IgD-negative memory B cell (primary cell): Measurements from ENCODE around the gene HCN4. TPM values are rescaled to one million over a fixed set of nuclear protein-coding genes. Genes with fewer than 3 reads are reported as not detected.
"Not testable (repeated sequence)": the region's sequence is repeated elsewhere in the genome, so short reads cannot be mapped to it uniquely, and the experiment has no call there.

Experiments used
- H3K27ac Mint-ChIP-seq, 3 donors: one replicate each; pipeline ENCODE4 v1.8.0; 2020 to 2022; ENCODE audit warnings: mild to moderate bottlenecking in 3 of 3, mixed read lengths in 3 of 3, moderate library complexity in 1 of 3
- H3K27me3 Mint-ChIP-seq: one replicate; pipeline ENCODE4 v1.8.0; 2021; ENCODE audit warnings: mixed read lengths
- H3K36me3 Mint-ChIP-seq: one replicate; pipeline ENCODE4 v1.8.0; 2020; ENCODE audit warnings: mild to moderate bottlenecking, mixed read lengths
- H3K4me1 Mint-ChIP-seq, 3 donors: one replicate each; pipeline ENCODE4 v1.8.0; 2020 to 2022; ENCODE audit warnings: mixed read lengths in 3 of 3, mild to moderate bottlenecking in 1 of 3
- H3K4me3 Mint-ChIP-seq, 4 donors: one replicate each; pipeline ENCODE4 v1.8.0; 2020 to 2022; ENCODE audit warnings: mild to moderate bottlenecking in 4 of 4, mixed read lengths in 4 of 4, moderate library complexity in 3 of 4
- H3K9me3 Mint-ChIP-seq, 3 donors: one replicate each; pipeline ENCODE4 v1.8.0; 2020 to 2021; ENCODE audit warnings: mixed read lengths in 3 of 3, mild to moderate bottlenecking in 1 of 3
- polyA plus RNA-seq: library from polyadenylated mRNA; unstranded; fragments of 300-500 nt; fragmentation: Illumina TruSeq; gene quantifications from one replicate; pipeline ENCODE4 v1.2.3, GENCODE V29; 2021

The HCN4 gene
- polyA plus RNA-seq, 1 donor from 2014 or later: not detected

- Mint-ChIP-seq H3K36me3 (peaks cover 1% of the 10 kb centered on the region), H3K27me3 (peaks cover 7% of the 10 kb centered on the region), H3K4me1 (peaks cover 6 to 12% (median 9%) of the 10 kb centered on the region in 3 donors), H3K27ac (peak overlapping the region in 1 of 3 donors; percentile 78), H3K4me3 (peak overlapping the region in 1 of 4 donors; percentile 52), H3K9me3 (peaks cover 0 to 4% (median 0%) of the 10 kb centered on the region in 3 donors)
Observed at GRCh38 chr15:73319460-73320245, 49.1 kb downstream of the HCN4 start.

- peak overlapping the region in 2 of 3 donors; percentile 53 to 78 for H3K27ac Mint-ChIP-seq
- peaks cover 0 to 1% (median 0%) of the 10 kb centered on the region in 3 donors for H3K9me3 Mint-ChIP-seq
- peaks cover 1% of the 10 kb centered on the region for H3K36me3 Mint-ChIP-seq
- H3K4me1 Mint-ChIP-seq: peaks cover 6 to 12% (median 7%) of the 10 kb centered on the region in 3 donors
- peaks cover 6% of the 10 kb centered on the region for H3K27me3 Mint-ChIP-seq
- peak overlapping the region in 2 of 4 donors; percentile 34 to 52 for H3K4me3 Mint-ChIP-seq
Observed at GRCh38 chr15:73318463-73319351, 50.1 kb downstream of the HCN4 start.

DNA sequence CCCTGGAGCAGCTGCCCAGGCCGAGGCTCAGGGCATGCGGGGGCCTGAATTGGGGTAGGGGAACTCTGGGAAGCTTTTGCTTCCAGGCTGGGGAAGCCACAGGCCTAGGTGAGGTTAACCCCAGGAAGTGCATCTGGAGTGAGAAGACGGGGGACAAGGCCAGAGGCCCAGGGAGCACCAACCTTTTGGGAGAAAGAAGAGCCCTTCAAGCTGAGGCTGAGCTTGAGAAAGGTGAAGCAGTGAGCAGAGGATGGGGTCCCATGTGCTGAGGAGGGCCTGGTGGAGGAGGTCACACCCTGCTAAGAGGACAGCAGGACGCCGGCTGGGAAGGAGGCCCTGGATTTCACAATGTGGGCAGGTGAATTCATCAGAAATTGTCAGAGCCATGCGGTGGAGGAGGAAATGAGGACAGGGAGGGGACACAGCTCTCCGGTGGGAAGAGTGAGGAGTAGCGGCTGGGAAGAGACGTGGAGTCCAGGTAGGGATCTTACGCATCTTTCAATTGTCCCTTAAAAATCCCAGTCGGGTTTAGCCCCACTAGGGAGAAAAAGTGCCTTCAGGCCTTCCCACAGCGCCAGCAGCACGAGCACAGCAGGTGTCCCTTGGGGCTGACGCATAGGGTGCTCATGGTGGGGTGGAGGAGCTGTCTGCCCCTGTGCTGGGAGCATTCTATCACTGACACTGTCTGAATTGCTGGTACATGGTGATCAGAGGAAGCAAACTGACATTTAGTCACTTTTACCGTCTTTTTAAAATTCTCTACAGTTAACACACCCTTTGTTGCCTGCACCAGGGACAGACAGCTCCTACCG, 50.9 kb downstream of the HCN4 start:
- H3K4me3 Mint-ChIP-seq: peak overlapping the region in 2 of 4 donors; percentile 63 to 76
- peaks cover 1% of the 10 kb centered on the region for H3K36me3 Mint-ChIP-seq
- H3K9me3 Mint-ChIP-seq: peaks cover 0 to 1% (median 0%) of the 10 kb centered on the region in 3 donors
- peaks cover 6 to 12% (median 7%) of the 10 kb centered on the region in 3 donors for H3K4me1 Mint-ChIP-seq
- H3K27ac Mint-ChIP-seq: peak overlapping the region in 1 of 3 donors; percentile 53
- peaks cover 7% of the 10 kb centered on the region for H3K27me3 Mint-ChIP-seq

GRCh38 chr15:73313861-73314260, 54.9 kb downstream of the HCN4 start:
- Mint-ChIP-seq H3K27ac (no peak overlapping the region), H3K4me1 (peaks cover 4 to 9% (median 6%) of the 10 kb centered on the region in 3 donors), H3K27me3 (peaks cover 6% of the 10 kb centered on the region), H3K4me3 (no peak overlapping the region), H3K9me3 (no peaks in the 10 kb centered on the region), H3K36me3 (no peaks in the 10 kb centered on the region)

DNA sequence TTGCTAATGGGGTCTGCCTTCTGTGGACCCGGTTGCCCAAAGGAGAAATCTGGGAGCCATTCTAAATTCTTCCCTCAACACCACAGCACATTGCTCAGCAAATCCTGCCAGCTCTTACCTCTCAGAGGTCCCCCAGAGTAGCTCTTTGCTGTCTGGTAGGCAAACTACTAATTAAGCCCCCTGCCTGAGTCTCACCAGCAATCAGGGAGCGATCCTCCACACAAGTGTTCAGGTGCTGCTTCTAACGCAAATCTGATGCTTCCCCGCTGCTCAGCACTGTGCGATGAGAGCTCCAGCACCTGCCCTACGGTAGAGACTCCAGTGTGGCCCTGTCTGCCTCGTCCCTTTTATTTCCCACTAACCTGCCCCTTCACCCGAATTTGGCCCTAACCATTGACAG, 60.5 kb downstream of the HCN4 start:
- Mint-ChIP-seq H3K4me1 (peaks cover 0 to 3% (median 0%) of the 10 kb centered on the region in 3 donors), H3K27ac (no peak overlapping the region), H3K4me3 (no peak overlapping the region), H3K27me3 (peaks cover 2% of the 10 kb centered on the region), H3K9me3 (no peaks in the 10 kb centered on the region), H3K36me3 (no peaks in the 10 kb centered on the region)

DNA sequence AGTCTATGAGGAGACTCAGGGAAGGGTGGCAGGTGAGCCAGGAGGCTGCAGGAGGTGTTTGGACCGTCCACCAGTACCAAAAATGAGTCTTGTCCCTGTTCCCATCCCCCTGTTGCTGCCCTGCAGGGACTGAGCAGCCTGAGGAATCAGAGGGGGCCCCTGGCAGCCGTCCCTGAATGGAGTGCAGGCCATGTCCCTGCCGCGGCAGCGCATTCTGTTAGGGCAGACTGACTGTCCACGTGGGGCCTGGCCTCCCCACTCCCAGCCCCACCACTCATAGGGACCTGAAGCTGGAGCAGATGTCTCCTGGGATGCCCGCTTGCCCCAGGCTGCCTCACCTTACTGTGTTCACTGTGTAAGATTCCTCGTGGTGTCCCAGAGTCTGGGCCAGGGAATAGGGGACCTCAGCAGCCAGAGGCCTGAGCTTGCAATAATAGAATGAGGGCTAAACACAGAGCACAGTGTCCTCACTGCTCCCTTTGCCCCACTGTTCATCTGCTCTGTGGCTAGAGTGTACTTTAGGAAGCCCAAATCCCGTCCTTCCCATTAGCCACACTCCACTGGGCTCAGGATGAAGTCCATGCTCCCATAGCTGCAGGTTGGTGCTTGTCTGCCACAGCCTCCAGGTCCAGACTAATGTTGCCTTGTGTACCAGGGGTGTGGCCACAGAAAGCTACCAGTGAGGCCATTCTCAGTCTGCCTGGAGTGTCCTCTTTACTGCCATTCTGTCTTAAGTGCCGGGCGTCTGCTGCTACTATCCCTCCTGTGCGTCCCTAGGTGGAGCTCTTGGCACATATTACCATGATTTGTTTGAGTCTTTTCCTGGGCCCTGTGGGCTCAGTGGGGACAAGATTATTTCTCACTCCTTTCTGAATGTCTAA, 63.2 kb downstream of the HCN4 start:
- H3K27me3 Mint-ChIP-seq: no peaks in the 10 kb centered on the region
- no peaks in the 10 kb centered on the region for H3K9me3 Mint-ChIP-seq
- H3K4me3 Mint-ChIP-seq: no peak overlapping the region
- peaks cover 9% of the 10 kb centered on the region for H3K36me3 Mint-ChIP-seq
- H3K4me1 Mint-ChIP-seq: peaks cover 0 to 7% (median 0%) of the 10 kb centered on the region in 3 donors
- no peak overlapping the region for H3K27ac Mint-ChIP-seq

- H3K27me3 Mint-ChIP-seq: no peaks in the 10 kb centered on the region
- H3K36me3 Mint-ChIP-seq: peaks cover 9% of the 10 kb centered on the region
- no peak overlapping the region for H3K27ac Mint-ChIP-seq
- H3K4me3 Mint-ChIP-seq: no peak overlapping the region
- no peaks in the 10 kb centered on the region for H3K9me3 Mint-ChIP-seq
- H3K4me1 Mint-ChIP-seq: peaks cover 0 to 7% (median 0%) of the 10 kb centered on the region in 3 donors
Observed at GRCh38 chr15:73303636-73304035, 65.1 kb downstream of the HCN4 start.

DNA sequence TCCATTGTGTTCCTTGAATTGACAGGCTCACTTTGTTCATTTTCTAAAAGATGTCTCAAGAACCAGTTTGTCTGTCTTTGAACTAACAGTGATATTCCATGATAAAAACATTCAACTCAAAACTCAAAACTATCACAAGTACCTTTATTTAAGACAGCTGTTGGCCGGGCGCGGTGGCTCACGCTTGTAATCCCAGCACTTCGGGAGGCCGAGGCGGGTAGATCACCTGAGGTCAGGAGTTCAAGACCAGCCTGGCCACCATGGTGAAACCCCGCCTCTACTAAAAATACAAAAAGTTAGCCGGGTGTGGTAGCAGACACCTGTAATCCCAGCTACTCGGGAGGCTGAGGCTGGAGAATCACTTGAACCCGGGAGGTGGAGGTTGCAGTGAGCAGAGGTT, 68.5 kb downstream of the HCN4 start:
- H3K4me1 Mint-ChIP-seq, H3K27ac Mint-ChIP-seq, H3K27me3 Mint-ChIP-seq, H3K9me3 Mint-ChIP-seq, H3K4me3 Mint-ChIP-seq: not testable (repeated sequence)
- H3K36me3 Mint-ChIP-seq: peaks cover 13% of the 10 kb centered on the region

- H3K27ac Mint-ChIP-seq: no peak overlapping the region
Observed at GRCh38 chr15:73298522-73299245, 70.1 kb downstream of the HCN4 start.

GRCh38 chr15:73296609-73297353, 72.0 kb downstream of the HCN4 start:
- H3K36me3 Mint-ChIP-seq: peaks cover 10% of the 10 kb centered on the region
- no peak overlapping the region for H3K27ac Mint-ChIP-seq
- no peak overlapping the region for H3K4me3 Mint-ChIP-seq
- H3K9me3 Mint-ChIP-seq: no peaks in the 10 kb centered on the region
- no peaks in the 10 kb centered on the region for H3K4me1 Mint-ChIP-seq
- no peaks in the 10 kb centered on the region for H3K27me3 Mint-ChIP-seq

More at GRCh38 chr15:73298522-73299245, 70.1 kb downstream of the HCN4 start:
- Mint-ChIP-seq H3K36me3 (peaks cover 14% of the 10 kb centered on the region), H3K4me3 (no peak overlapping the region), H3K9me3 (no peaks in the 10 kb centered on the region), H3K27me3 (no peaks in the 10 kb centered on the region), H3K4me1 (peaks cover 0 to 7% (median 0%) of the 10 kb centered on the region in 3 donors)

- Mint-ChIP-seq H3K4me1 (no peaks in the 10 kb centered on the region), H3K27ac (no peak overlapping the region), H3K4me3 (no peak overlapping the region), H3K36me3 (peaks cover 5% of the 10 kb centered on the region), H3K9me3 (no peaks in the 10 kb centered on the region), H3K27me3 (no peaks in the 10 kb centered on the region)
Observed at GRCh38 chr15:73295630-73296286, 73.0 kb downstream of the HCN4 start.

- Mint-ChIP-seq H3K4me3 (no peak overlapping the region), H3K9me3 (no peaks in the 10 kb centered on the region), H3K4me1 (no peaks in the 10 kb centered on the region), H3K27me3 (no peaks in the 10 kb centered on the region), H3K27ac (no peak overlapping the region), H3K36me3 (peaks cover 7% of the 10 kb centered on the region)
Observed at GRCh38 chr15:73293773-73294172, 75.0 kb downstream of the HCN4 start.
